Kidney epithelial cell (primary cell): ENCODE data around the gene NAT10. TPM values are rescaled to one million over a fixed set of nuclear protein-coding genes. Genes with fewer than 3 reads are reported as not detected.

Source experiments
- DNase-seq: peaks from one replicate; pipeline ENCODE4 v3.0.0-alpha.2; 2010; ENCODE audit warnings: low read depth
- H3K27me3 ChIP-seq: 2 replicates; pipeline ENCODE4 v1.6.0; 2011; ENCODE audit warnings: low read length; ENCODE audit not compliant: control insufficient read depth, insufficient read depth
- H3K36me3 ChIP-seq: 2 replicates; pipeline ENCODE4 v1.5.1; 2011; ENCODE audit warnings: low read length; ENCODE audit not compliant: control insufficient read depth, insufficient read depth
- H3K4me3 ChIP-seq: 2 replicates; pipeline ENCODE4 v1.5.1; 2011; ENCODE audit warnings: low read depth, mild to moderate bottlenecking, control low read depth, low read length
- total RNA-seq: library from RNA; depleted of rRNA; stranded (reverse); fragments of >200 nt; gene quantifications from 2 replicates; pipeline ENCODE4 v1.2.3, GENCODE V29; 2015
- TF ChIP-seq, protein P1 (sequence below): IDR thresholded peaks from 2 replicates; pipeline ENCODE4 v1.5.1; 2011; ENCODE audit warnings: mild to moderate bottlenecking, moderate library complexity, low read length, control low read depth, inconsistent platforms; ENCODE audit not compliant: insufficient read depth, poor library complexity, severe bottlenecking

The NAT10 gene
- total RNA-seq, 1 donor from 2014 or later, result 21.7 TPM

DNA sequence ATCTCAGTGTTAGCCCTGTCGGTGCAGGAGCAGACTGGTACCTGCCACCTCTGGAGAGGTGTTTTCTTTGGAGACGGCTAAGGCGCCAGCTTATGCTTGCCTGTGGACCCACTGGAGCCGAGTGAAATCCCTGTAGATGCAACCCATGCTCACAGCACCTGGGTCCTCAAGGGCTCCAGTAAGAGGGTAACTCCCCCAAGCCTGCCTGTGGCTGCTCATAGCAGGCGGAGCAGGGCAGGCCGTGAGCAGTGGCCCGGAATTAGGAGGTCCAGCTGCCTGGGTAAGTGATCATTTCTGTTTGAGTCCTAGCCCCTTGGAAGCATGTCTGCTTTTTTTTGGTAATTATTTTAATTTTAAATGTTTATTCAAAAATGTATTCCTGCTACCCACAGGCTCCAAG, 43.8 kb downstream of the NAT10 start:
- no peak overlapping the region for H3K4me3 ChIP-seq
- no peak for DNase-seq
- TF ChIP-seq, protein P1, sequence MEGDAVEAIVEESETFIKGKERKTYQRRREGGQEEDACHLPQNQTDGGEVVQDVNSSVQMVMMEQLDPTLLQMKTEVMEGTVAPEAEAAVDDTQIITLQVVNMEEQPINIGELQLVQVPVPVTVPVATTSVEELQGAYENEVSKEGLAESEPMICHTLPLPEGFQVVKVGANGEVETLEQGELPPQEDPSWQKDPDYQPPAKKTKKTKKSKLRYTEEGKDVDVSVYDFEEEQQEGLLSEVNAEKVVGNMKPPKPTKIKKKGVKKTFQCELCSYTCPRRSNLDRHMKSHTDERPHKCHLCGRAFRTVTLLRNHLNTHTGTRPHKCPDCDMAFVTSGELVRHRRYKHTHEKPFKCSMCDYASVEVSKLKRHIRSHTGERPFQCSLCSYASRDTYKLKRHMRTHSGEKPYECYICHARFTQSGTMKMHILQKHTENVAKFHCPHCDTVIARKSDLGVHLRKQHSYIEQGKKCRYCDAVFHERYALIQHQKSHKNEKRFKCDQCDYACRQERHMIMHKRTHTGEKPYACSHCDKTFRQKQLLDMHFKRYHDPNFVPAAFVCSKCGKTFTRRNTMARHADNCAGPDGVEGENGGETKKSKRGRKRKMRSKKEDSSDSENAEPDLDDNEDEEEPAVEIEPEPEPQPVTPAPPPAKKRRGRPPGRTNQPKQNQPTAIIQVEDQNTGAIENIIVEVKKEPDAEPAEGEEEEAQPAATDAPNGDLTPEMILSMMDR, result no peak
- no peaks in the 10 kb centered on the region for H3K27me3 ChIP-seq
- H3K36me3 ChIP-seq, result peaks cover 6% of the 10 kb centered on the region

DNA sequence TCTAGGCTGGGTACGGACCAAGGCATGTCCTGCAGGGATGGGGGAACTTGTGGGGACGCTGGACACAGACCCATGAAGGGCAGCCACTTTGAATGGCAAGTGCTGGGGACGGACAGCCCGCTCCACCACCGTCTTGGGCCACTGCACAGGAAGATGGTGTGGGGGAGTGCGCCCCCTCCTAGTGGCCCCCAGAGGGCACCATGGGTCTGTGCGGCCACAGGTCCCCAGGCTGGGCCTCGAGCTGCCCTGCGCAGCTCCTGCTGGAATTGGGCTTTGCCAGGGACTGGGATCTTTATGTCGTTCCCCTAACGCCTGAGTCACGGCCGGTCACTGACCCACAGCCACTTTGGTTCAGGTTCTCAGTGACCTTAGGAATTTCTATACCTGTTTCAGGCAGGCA, 44.4 kb downstream of the NAT10 start:
- TF ChIP-seq, protein P1, result peak; percentile 46
- DNase-seq, result no peak
- Histone ChIP-seq H3K27me3 (no peaks in the 10 kb centered on the region), H3K36me3 (peaks cover 6% of the 10 kb centered on the region), H3K4me3 (no peak overlapping the region)

DNA sequence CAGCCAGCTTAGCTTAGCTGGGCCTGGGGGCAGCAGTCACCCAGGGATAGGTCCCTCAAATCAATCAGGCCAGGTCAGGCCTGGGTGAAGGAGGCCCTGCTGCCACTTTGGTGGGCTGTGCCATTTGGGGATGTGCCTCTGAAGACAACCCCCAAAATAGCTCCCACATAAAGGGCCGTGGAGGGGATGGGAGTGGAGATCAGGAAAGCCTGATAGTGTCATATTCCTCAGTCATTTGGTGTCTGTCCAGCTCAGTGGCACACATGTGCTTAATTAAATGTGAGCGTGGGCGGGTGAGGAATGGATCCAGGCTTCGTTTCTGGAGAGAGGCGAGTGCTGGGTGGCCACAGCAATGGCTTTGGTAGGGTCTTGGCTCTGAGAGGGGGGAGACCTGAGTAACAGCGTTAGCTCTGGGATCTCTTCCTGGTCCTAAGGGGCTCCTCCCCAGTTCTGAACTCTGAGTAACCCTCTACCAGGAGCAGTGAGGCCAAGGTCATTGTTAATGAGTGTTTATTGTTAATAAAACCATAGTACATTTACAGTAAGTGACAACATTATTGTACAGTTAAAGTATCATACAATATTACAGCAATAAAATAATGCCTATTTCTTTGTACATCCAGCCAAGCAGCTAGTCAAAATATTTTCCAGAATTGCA, 45.2 kb downstream of the NAT10 start:
- Histone ChIP-seq H3K36me3 (peaks cover 6% of the 10 kb centered on the region), H3K4me3 (no peak overlapping the region), H3K27me3 (no peaks in the 10 kb centered on the region)
- TF ChIP-seq, protein P1, result no peak
- DNase-seq, result no peak

DNA sequence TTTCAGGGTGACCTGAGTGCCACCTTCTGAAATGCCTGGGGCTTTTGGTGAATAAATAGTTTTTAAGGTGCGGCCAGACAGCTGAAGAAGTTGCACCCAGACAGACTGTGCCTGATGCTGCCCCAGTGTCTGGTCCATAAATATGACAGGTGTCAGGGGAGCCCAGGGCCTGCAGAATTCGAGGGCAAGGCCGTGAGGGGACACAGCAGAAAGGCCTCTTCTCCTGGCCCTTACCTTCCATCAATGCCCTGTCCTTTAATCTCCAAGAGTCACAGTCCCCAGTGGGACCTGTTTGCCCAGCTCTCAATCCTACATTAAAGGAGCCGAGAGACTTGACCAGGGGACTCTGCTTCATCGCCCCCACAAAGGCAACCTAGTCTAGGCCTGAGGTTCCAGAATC, 45.7 kb downstream of the NAT10 start:
- no peaks in the 10 kb centered on the region for H3K27me3 ChIP-seq
- DNase-seq, result no peak
- no peak overlapping the region for H3K4me3 ChIP-seq
- H3K36me3 ChIP-seq, result peaks cover 6% of the 10 kb centered on the region
- TF ChIP-seq, protein P1, result no peak

DNA sequence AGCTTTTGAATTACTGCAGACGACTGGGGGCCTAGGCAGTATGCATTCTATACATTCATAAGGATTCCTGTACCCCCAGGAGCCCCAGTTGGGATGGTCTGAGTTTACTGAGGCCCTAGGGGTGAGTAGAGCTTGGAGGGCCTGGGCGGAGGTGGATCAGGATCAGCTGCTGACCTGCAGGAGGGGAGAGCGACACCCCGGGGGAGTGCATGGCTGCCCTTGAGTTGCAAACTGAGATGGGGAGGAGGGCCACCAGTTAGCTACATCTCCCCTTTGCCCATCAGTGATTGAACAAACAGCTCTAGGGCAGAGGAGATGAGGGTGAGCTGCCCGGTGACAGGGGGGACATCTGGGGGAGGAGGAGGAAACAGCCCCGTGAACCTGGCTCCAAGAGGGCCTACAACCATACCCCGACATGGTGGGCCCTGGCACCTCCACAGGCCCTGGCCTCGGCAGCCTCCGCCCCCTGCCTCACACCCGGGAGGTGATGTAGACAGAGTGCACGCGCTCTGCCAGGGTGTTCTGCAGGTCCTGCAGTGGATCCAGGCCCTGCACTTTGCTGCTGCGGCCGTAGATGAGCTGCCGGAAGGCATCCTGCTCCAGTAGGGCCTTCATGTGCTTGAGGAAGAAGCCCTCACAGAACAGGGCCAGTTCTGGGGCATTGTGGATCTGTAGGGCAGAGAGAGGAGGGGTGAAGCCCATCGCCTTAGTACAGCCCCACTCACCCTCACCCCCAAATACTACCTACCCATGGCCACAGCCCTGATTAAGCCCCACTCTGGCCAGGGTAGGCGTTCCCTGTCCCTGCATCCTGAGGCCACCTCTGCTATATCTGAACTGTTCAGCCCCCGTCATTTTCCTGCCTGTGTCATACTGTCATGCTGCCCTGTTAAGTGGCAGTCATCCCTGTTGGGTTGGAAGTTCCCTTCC, 46.8 kb downstream of the NAT10 start:
- Histone ChIP-seq H3K4me3 (no peak overlapping the region), H3K27me3 (no peaks in the 10 kb centered on the region), H3K36me3 (peaks cover 6% of the 10 kb centered on the region)
- TF ChIP-seq, protein P1, result no peak
- DNase-seq, result no peak
